Heart right ventricle (tissue), 16 donors: Measurements from ENCODE around the gene PVR. TPM values are rescaled to one million over a fixed set of nuclear protein-coding genes. Genes with fewer than 3 reads are reported as not detected.

Experiments
- ATAC-seq, 8 donors: fragments of 200-7000 bp; cut with Tn5 transposase; one replicate each; pipeline ENCODE4 v1.9.1; 2020; ENCODE audit warnings: mild to moderate bottlenecking in 8 of 8, moderate library complexity in 8 of 8, moderate number of reproducible peaks in 1 of 8
- DNase-seq, 2 donors: peaks; one replicate each; pipeline ENCODE4 v3.0.0-alpha.2; 2020
- H3K27ac ChIP-seq, 10 donors: fragments of 200-600 bp; sonication (generic) in 2 of 10; one replicate each; pipeline versions ENCODE4 v1.5.0 to v1.8.0; 2020 to 2022; ENCODE audit warnings: mild to moderate bottlenecking in 3 of 10
- H3K27me3 ChIP-seq, 7 donors: fragments of 200-600 bp; one replicate each; pipeline ENCODE4 v1.8.0; 2021 to 2022; ENCODE audit warnings: mild to moderate bottlenecking in 2 of 7
- H3K36me3 ChIP-seq, 9 donors: fragments of 200-600 bp; sonication (generic) in 1 of 9; one replicate each; pipeline versions ENCODE4 v1.5.0 to v1.8.0; 2020 to 2022; ENCODE audit warnings: mild to moderate bottlenecking in 2 of 9
- H3K4me1 ChIP-seq, 9 donors: fragments of 200-600 bp; sonication (generic) in 1 of 9; one replicate each; pipeline versions ENCODE4 v1.5.0 to v1.8.0; 2020 to 2022; ENCODE audit warnings: mild to moderate bottlenecking in 4 of 9
- H3K4me3 ChIP-seq, 10 donors: fragments of 200-600 bp; sonication (generic) in 2 of 10; one replicate each; pipeline versions ENCODE4 v1.5.0 to v1.8.0; 2020 to 2022; ENCODE audit warnings: mild to moderate bottlenecking in 7 of 10, moderate library complexity in 2 of 10
- H3K9me3 ChIP-seq, 11 donors: fragments of 200-600 bp in 10 of 11; sonication (generic) in 2 of 11; one replicate each; pipeline versions ENCODE4 v1.5.0 to v1.8.0; 2013 to 2022; ENCODE audit warnings: mild to moderate bottlenecking in 2 of 11, control low read depth in 1 of 11, moderate library complexity in 1 of 11
- WGBS, 2 donors: extraction: QIAGEN DNeasy Blood & Tissue Kit; methylation state at CpG; one replicate each; pipeline ENCODE4 v1.1.7; 2013; ENCODE audit warnings: inconsistent platforms in 1 of 2; 5-methylcytosine and 5-hydroxymethylcytosine counted together
- intact Hi-C, 10 donors: fragments of 100-400 bp; cut with DNase I; formaldehyde crosslinking; loops; one replicate each; pipeline versions ENCODE4 v1.11.1 to v1.14.2; 2022
- polyA plus RNA-seq, 2 donors: library from polyadenylated mRNA; stranded (reverse); fragments of 200-250 nt; gene quantifications; one replicate each; pipeline ENCODE4 v1.2.3, GENCODE V29; 2013
- total RNA-seq, 10 donors: library from RNA; stranded (reverse); fragmentation: NEBNext Ultra II Directional in 3 of 10; extraction: Animal tissue kit (Norgen Biotek cat#: 25700) in 3 of 10; gene quantifications; one replicate each; pipeline versions ENCODE4 v1.2.1 to v1.2.4, GENCODE V29; 2021 to 2023
- TF ChIP-seq, protein P1 (sequence below), 9 donors: fragments of 200-600 bp; sonication (generic) in 2 of 9; IDR thresholded peaks; one replicate each; pipeline versions ENCODE4 v1.5.0 to v1.8.0; 2021 to 2022; ENCODE audit warnings: antibody characterized with exemption in 9 of 9, mild to moderate bottlenecking in 5 of 9, moderate library complexity in 1 of 9
- donor health status: Arrhythmogenic right ventricular cardiomyopathy.
- donor health status: ischemic (EF 13 %, LVEDD 7.1; RV severe dilation, severe dysfunction).
- donor health status: healthy with polysubstance abuse.
- donor health status: DM: no; HTN: yes; CAD: no.
- donor health status: DM: no; HTN: no; CAD: no.
- donor health status: ischemic (EF 25% LVEDD 6.9; RV normal size, moderate dysfunction).
- donor health status: ischemic (EF 25% LVEDD 5.7; RV mildly dilated, moderate dysfunction).
- donor health status: healthy.
- donor health status: DM: yes; HTN: yes; CAD: no.
- donor health status: Ischemic cardiomyopathy.
- donor health status: ischemic (EF 35%, LVEDD 5.7; RV mildly dilated, moderate dysfunction).
- donor health status: nonischemic (EF 11% LVEDD 7.7; RV severe dilation, severe dysfunction).
- donor health status: DM: yes; HTN: yes; CAD: no.
- donor health status: PGD.
- donor health status: ischemic (EF 29% LVEDD 5.4; RV normal size, mild dysfunction).
- donor health status: nonischemic (EF 23%, LVEDD 6.1; RV moderate dilation, normal function).

PVR gene
- total and polyA plus RNA-seq, 12 donors, result 38.3 to 108 (median 43.4) TPM

DNA sequence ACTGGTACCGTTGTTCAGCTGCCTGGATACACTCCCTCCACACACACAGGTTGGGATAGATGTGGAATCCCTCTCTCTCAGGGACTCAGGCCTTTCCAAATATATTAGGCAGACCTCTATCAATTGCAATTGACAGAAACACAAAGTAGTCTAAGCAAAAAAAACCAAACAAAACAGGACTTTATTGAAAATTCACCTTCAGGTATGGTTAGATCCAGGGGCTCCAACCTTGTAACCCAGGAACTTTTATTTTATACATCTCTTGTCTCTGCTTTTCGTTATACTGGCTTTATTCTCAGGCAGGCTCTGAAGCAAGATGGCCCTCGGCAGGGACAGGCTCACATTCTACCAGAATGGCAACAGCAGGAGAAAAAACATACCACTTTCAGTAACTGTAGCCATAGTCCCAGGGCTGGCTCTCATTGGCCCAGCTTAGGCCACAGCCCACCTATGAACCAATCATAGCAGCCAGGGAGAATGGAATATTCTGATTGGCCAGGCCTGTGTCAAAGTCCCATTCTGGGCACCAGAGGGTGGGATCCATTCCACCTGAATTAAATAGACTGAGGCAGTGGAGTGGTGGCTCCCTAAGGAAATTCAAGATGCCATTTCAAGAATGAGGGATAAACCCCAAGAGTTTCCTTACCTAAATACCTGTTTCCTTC, 14.5 kb downstream of the PVR start:
- 96 to 97% methylated on average over 3 of the region's 3 CpGs for WGBS, 2 donors
- no peaks in the 10 kb centered on the region for H3K9me3 ChIP-seq
- H3K4me3 ChIP-seq, result no peak overlapping the region
- no peak for ATAC-seq
- H3K4me1 ChIP-seq, result peaks cover 0 to 21% (median 7%) of the 10 kb centered on the region in 9 donors
- no peak for DNase-seq
- TF ChIP-seq, protein P1, sequence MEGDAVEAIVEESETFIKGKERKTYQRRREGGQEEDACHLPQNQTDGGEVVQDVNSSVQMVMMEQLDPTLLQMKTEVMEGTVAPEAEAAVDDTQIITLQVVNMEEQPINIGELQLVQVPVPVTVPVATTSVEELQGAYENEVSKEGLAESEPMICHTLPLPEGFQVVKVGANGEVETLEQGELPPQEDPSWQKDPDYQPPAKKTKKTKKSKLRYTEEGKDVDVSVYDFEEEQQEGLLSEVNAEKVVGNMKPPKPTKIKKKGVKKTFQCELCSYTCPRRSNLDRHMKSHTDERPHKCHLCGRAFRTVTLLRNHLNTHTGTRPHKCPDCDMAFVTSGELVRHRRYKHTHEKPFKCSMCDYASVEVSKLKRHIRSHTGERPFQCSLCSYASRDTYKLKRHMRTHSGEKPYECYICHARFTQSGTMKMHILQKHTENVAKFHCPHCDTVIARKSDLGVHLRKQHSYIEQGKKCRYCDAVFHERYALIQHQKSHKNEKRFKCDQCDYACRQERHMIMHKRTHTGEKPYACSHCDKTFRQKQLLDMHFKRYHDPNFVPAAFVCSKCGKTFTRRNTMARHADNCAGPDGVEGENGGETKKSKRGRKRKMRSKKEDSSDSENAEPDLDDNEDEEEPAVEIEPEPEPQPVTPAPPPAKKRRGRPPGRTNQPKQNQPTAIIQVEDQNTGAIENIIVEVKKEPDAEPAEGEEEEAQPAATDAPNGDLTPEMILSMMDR (IDR thresholded peaks at IDR 0.05), result no peak
- intact Hi-C loops, result loop anchor here in 3 of 10 donors (5.0 kb wide), 3 partner anchors 71 to 86 kb away; no protein-coding TSS in a partner anchor
- H3K27me3 ChIP-seq, result no peaks in the 10 kb centered on the region
- H3K36me3 ChIP-seq, result peaks cover 0 to 95% (median 50%) of the 10 kb centered on the region in 9 donors
- peak overlapping the region in 1 of 10 donors; percentile 4 for H3K27ac ChIP-seq

DNA sequence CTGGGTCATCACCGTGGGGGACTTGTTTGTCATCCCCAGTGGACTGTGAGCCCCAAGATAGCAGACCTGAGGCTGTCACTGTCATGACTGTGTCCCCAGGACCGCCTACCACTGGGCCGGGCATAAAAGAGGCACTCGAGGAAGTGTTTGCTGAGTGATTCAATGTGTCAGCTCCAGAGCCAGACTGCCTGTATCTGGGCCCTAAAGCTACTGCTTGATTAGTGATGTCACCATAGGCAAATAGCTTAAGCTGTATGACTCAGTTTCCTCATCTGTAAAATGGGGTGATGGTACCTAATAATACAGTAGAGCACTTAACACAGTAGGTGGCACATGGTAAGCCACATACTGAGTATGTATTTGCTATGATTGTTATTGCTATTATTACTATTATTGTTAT, 16.4 kb downstream of the PVR start:
- Histone ChIP-seq H3K4me3 (no peak overlapping the region), H3K36me3 (peaks cover 0 to 90% (median 44%) of the 10 kb centered on the region in 9 donors), H3K27me3 (no peaks in the 10 kb centered on the region), H3K27ac (no peak overlapping the region), H3K4me1 (peaks cover 0 to 9% (median 6%) of the 10 kb centered on the region in 9 donors), H3K9me3 (no peaks in the 10 kb centered on the region)
- WGBS, 2 donors, result 88 to 89% methylated on average over 4 of the region's 4 CpGs
- intact Hi-C loops, result no loop called here
- DNase-seq, result no peak
- TF ChIP-seq, protein P1 (IDR thresholded peaks at IDR 0.05), result no peak
- no peak for ATAC-seq

DNA sequence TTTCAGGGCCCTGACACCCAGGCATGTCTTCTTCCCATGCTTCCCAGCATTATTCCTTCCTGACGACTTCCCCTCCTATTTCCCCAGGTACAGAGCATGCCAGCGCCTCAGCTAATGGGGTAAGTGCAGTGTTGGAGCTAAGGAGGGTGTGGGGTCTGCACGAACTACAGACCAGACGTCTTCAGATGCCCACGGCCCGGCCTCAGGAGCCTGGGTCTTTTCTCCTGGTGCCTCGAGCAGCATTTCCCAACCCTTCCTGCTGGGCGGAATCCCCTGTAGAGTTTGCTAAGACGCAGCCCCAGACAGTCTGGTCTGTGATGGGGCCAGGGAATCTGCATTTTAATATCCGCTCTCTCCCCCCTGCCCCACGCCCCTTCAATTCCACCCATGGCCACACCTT, 17.5 kb downstream of the PVR start:
- Histone ChIP-seq H3K9me3 (no peaks in the 10 kb centered on the region), H3K4me1 (peaks cover 0 to 9% (median 6%) of the 10 kb centered on the region in 9 donors), H3K27ac (no peak overlapping the region), H3K27me3 (no peaks in the 10 kb centered on the region), H3K36me3 (peaks cover 0 to 78% (median 42%) of the 10 kb centered on the region in 9 donors), H3K4me3 (no peak overlapping the region)
- DNase-seq, result no peak
- 90 to 93% methylated on average over 11 of the region's 11 CpGs for WGBS, 2 donors
- intact Hi-C loops, result no loop called here
- ATAC-seq, result no peak
- TF ChIP-seq, protein P1 (IDR thresholded peaks at IDR 0.05), result no peak

DNA sequence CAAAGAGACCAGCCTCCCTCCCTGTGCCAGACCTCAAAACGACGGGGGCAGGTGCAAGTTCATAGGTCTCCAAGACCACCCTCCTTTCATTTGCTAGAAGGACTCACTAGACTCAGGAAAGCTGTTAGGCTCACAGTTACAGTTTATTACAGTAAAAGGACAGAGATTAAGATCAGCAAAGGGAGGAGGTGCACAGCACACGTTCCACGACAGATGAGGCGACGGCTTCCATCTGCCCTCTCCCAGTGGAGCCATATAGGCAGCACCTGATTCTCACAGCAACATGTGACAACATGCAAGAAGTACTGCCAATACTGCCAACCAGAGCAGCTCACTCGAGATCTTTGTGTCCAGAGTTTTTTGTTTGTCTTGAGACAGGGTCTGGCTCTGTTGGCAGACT, 18.2 kb downstream of the PVR start:
- TF ChIP-seq, protein P1 (IDR thresholded peaks at IDR 0.05), result no peak
- peaks cover 0 to 71% (median 42%) of the 10 kb centered on the region in 9 donors for H3K36me3 ChIP-seq
- intact Hi-C loops, result no loop called here
- ATAC-seq (no peak), DNase-seq (no peak)
- H3K4me3 ChIP-seq, result no peak overlapping the region
- no peaks in the 10 kb centered on the region for H3K9me3 ChIP-seq
- peaks cover 0 to 7% (median 5%) of the 10 kb centered on the region in 9 donors for H3K4me1 ChIP-seq
- H3K27me3 ChIP-seq, result no peaks in the 10 kb centered on the region
- WGBS, 2 donors, result 71 to 73% methylated on average over 7 of the region's 7 CpGs
- no peak overlapping the region for H3K27ac ChIP-seq
